Natural killer cell (primary cell): ENCODE results near the gene COL23A1. TPM values are rescaled to one million over a fixed set of nuclear protein-coding genes. Genes with fewer than 3 reads are reported as not detected.

Experiments used
- ATAC-seq, 3 donors: fragments of 150-1000 bp in 2 of 3; fragments of 200-7000 bp in 1 of 3; cut with Tn5 transposase; 1 replicate in 1 of 3; 2 replicates in 2 of 3; pipeline ENCODE4 v1.10.0; 2021; ENCODE audit warnings: mild to moderate bottlenecking in 2 of 3, moderate library complexity in 2 of 3
- DNase-seq, 2 donors: peaks; one replicate each; pipeline versions ENCODE4 v3.0.0 to v3.0.0-alpha.2; 2013 to 2021; ENCODE audit warnings: mixed read lengths in 1 of 2
- H3K27ac ChIP-seq: one replicate; pipeline ENCODE4 v1.5.1; 2013; ENCODE audit warnings: mild to moderate bottlenecking, low read length
- H3K27me3 ChIP-seq: one replicate; pipeline ENCODE4 v1.6.1; 2013; ENCODE audit warnings: low read length; ENCODE audit not compliant: control insufficient read depth, insufficient read depth
- H3K36me3 ChIP-seq: one replicate; pipeline ENCODE4 v1.6.1; 2013; ENCODE audit warnings: low read length; ENCODE audit not compliant: control insufficient read depth, insufficient read depth
- H3K4me1 ChIP-seq: one replicate; pipeline ENCODE4 v1.6.1; 2013; ENCODE audit warnings: low read length; ENCODE audit not compliant: control insufficient read depth, insufficient read depth
- H3K4me3 ChIP-seq: one replicate; pipeline ENCODE4 v1.5.1; 2013; ENCODE audit warnings: low read length
- H3K9me3 ChIP-seq: one replicate; pipeline ENCODE4 v1.6.1; 2013; ENCODE audit warnings: low read length; ENCODE audit not compliant: control insufficient read depth, insufficient read depth
- H3K27ac Mint-ChIP-seq, 2 donors: one replicate each; pipeline ENCODE4 v1.8.0; 2022; ENCODE audit warnings: mild to moderate bottlenecking in 2 of 2, mixed read lengths in 2 of 2, moderate library complexity in 1 of 2
- H3K27me3 Mint-ChIP-seq, 2 donors: one replicate each; pipeline ENCODE4 v1.8.0; 2022; ENCODE audit warnings: low read depth in 2 of 2, mixed read lengths in 2 of 2
- H3K36me3 Mint-ChIP-seq: one replicate; pipeline ENCODE4 v1.8.0; 2022; ENCODE audit warnings: mixed read lengths
- H3K4me1 Mint-ChIP-seq, 2 donors: one replicate each; pipeline ENCODE4 v1.8.0; 2022; ENCODE audit warnings: mixed read lengths in 2 of 2
- H3K4me3 Mint-ChIP-seq: one replicate; pipeline ENCODE4 v1.8.0; 2022; ENCODE audit warnings: mild to moderate bottlenecking, moderate library complexity, mixed read lengths
- H3K9me3 Mint-ChIP-seq, 2 donors: one replicate each; pipeline ENCODE4 v1.8.0; 2022; ENCODE audit warnings: mixed read lengths in 2 of 2
- WGBS: methylation state at CpG from one replicate; pipeline ENCODE4 v1.1.7; 2013; ENCODE audit warnings: missing lambda C conversion rate; ENCODE audit not compliant: insufficient coverage; 5-methylcytosine and 5-hydroxymethylcytosine counted together
- intact Hi-C: fragments of 100-400 bp; cut with micrococcal nuclease; formaldehyde crosslinking; loops from one replicate; pipeline ENCODE4 v1.14.2; 2022
- total RNA-seq, 4 donors: library from RNA; stranded (reverse); fragments of 120-200 nt in 1 of 4; gene quantifications; one replicate each; pipeline versions ENCODE4 v1.2.3 to v1.2.4, GENCODE V29; 2013 to 2022
- TF ChIP-seq, protein P1 (sequence below): fragments of 200-600 bp; IDR thresholded peaks from one replicate; pipeline ENCODE4 v1.8.0; 2022; ENCODE audit warnings: antibody characterized with exemption

Gene COL23A1
- total RNA-seq, 3 donors from 2014 or later (not counting 1 experiment from before 2014, with no cell fraction given), result 0.15 TPM; not detected in 2

DNA sequence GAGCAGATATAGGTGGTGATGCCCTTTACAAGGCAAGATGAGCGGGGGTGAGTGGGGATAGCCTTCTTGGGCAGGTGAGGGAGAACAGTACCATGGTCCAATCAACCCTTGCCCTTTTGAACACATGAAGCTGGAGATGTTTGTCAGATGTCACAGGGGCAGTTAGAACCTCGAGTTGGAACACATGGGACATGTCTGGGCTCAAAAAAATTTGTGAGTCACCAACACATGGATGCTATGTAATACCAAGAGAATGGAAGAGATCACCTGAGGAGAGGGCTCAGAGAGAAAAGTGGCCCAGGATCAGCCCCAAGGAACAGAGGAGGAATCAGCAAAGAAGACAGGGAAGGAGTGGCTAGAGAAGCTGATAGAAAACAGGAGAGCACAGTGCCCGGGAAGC, 362.3 kb downstream of the COL23A1 start:
- H3K9me3 ChIP-seq, result no peaks in the 10 kb centered on the region
- Mint-ChIP-seq H3K4me1 (peaks cover 52 to 75% of the 10 kb centered on the region in 2 donors), H3K9me3 (no peaks in the 10 kb centered on the region), H3K27ac (peak overlapping the region; percentile 1 to 43), H3K36me3 (peaks cover 19% of the 10 kb centered on the region), H3K27me3 (no peaks in the 10 kb centered on the region), H3K4me3 (peak overlapping the region; percentile 38)
- peaks cover 26% of the 10 kb centered on the region for H3K4me1 ChIP-seq
- no peak overlapping the region for H3K27ac ChIP-seq
- no peak overlapping the region for H3K4me3 ChIP-seq
- H3K36me3 ChIP-seq, result peaks cover 48% of the 10 kb centered on the region
- TF ChIP-seq, protein P1, sequence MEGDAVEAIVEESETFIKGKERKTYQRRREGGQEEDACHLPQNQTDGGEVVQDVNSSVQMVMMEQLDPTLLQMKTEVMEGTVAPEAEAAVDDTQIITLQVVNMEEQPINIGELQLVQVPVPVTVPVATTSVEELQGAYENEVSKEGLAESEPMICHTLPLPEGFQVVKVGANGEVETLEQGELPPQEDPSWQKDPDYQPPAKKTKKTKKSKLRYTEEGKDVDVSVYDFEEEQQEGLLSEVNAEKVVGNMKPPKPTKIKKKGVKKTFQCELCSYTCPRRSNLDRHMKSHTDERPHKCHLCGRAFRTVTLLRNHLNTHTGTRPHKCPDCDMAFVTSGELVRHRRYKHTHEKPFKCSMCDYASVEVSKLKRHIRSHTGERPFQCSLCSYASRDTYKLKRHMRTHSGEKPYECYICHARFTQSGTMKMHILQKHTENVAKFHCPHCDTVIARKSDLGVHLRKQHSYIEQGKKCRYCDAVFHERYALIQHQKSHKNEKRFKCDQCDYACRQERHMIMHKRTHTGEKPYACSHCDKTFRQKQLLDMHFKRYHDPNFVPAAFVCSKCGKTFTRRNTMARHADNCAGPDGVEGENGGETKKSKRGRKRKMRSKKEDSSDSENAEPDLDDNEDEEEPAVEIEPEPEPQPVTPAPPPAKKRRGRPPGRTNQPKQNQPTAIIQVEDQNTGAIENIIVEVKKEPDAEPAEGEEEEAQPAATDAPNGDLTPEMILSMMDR, result no peak
- H3K27me3 ChIP-seq, result no peaks in the 10 kb centered on the region
- intact Hi-C loops, result no loop called here
- ATAC-seq (no peak), DNase-seq (no peak)
- WGBS, result 92% methylated on average over 3 of the region's 3 CpGs

DNA sequence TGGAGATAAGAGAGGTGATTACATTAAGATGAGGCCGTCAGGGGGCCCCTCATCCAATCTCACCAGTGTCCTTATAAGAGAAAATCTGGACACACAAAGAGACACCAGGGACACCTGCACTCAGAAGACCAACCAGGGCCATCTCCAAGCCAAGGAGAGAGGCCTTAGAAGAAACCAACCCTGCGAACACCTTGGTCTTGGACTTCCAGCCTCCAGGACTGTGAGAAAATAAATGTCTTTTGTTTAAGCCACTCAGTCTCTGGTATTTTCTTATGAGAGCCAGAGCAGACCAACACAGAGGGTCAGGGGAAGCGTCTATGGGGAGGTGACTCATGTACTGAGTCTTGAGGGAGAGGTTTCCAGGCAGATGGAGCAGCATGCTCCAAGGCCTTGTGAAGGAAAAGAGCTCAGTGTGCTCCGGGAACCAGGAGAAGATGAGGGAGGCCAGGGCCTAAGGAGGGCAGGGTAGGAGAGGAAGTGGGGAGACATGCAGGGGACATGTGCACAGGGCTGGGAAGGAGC, 363.0 kb downstream of the COL23A1 start:
- Mint-ChIP-seq H3K36me3 (peaks cover 19% of the 10 kb centered on the region), H3K9me3 (no peaks in the 10 kb centered on the region), H3K27ac (peak overlapping the region in 1 of 2 donors; percentile 43), H3K4me3 (no peak overlapping the region), H3K4me1 (peaks cover 51 to 75% of the 10 kb centered on the region in 2 donors), H3K27me3 (no peaks in the 10 kb centered on the region)
- ATAC-seq, result no peak
- Histone ChIP-seq H3K4me1 (peaks cover 23% of the 10 kb centered on the region), H3K36me3 (peaks cover 55% of the 10 kb centered on the region), H3K9me3 (no peaks in the 10 kb centered on the region), H3K4me3 (no peak overlapping the region), H3K27me3 (no peaks in the 10 kb centered on the region), H3K27ac (no peak overlapping the region)
- intact Hi-C loops, result no loop called here
- no peak for DNase-seq
- TF ChIP-seq, protein P1, result no peak
- 100% methylated on average over 4 of the region's 4 CpGs for WGBS

DNA sequence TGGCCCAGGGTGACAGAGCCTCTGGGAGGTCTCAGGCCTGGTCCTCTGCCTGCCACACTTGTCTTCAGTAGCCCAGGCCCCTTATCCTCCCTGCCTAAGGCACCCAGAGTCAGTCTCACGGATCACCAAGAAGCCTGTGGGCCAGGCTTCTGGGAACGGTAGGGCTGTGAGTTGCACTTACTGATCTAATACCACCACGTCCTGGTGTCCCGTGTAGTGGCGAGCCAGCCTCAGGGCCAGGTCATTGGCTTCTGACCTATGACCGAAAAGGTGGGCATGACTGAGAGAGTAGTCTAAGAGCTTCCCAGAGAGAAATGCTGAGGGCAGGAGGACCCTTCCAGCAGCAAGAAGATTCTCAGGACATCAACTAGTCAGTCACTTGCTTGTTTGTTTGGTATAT, 365.0 kb downstream of the COL23A1 start:
- TF ChIP-seq, protein P1, result no peak
- 93% methylated on average over 6 of the region's 6 CpGs for WGBS
- Histone ChIP-seq H3K9me3 (no peaks in the 10 kb centered on the region), H3K27ac (no peak overlapping the region), H3K4me1 (peaks cover 6% of the 10 kb centered on the region), H3K4me3 (no peak overlapping the region), H3K36me3 (peaks cover 55% of the 10 kb centered on the region), H3K27me3 (no peaks in the 10 kb centered on the region)
- Mint-ChIP-seq H3K4me1 (peaks cover 53 to 80% of the 10 kb centered on the region in 2 donors), H3K27me3 (no peaks in the 10 kb centered on the region), H3K36me3 (peaks cover 19% of the 10 kb centered on the region), H3K27ac (no peak overlapping the region), H3K4me3 (no peak overlapping the region), H3K9me3 (no peaks in the 10 kb centered on the region)
- intact Hi-C loops, result no loop called here
- no peak for ATAC-seq
- no peak for DNase-seq

DNA sequence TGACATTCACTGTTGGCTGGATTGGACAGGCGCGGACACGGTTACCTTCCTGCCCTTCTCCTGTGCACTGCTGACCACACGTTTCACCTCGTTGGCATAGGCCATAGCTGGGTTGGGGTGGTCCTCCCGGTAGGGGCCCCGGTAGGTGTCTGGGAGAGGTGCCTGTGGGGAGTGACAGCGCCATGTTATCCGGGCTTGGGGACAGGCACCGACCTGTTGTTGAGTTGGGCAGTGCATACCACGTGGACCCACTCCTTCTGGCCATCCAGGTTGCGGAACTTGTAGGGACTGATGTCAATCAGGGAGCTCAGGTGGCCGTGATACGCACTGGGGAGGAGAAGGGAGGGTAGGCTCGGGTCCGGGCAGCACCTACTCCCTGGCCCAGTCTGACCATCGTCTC, 365.8 kb downstream of the COL23A1 start:
- Mint-ChIP-seq H3K9me3 (no peaks in the 10 kb centered on the region), H3K27me3 (no peaks in the 10 kb centered on the region), H3K36me3 (peaks cover 15% of the 10 kb centered on the region), H3K27ac (no peak overlapping the region), H3K4me1 (peaks cover 45 to 72% of the 10 kb centered on the region in 2 donors), H3K4me3 (no peak overlapping the region)
- Histone ChIP-seq H3K9me3 (no peaks in the 10 kb centered on the region), H3K27me3 (no peaks in the 10 kb centered on the region), H3K4me3 (no peak overlapping the region), H3K36me3 (peaks cover 48% of the 10 kb centered on the region), H3K4me1 (no peaks in the 10 kb centered on the region), H3K27ac (no peak overlapping the region)
- 96% methylated on average over 17 of the region's 17 CpGs for WGBS
- DNase-seq (no peak), ATAC-seq (no peak)
- intact Hi-C loops, result no loop called here
- TF ChIP-seq, protein P1, result no peak
